Measurements from ENCODE around the gene CHAC2.

Gene CHAC2

DNA sequence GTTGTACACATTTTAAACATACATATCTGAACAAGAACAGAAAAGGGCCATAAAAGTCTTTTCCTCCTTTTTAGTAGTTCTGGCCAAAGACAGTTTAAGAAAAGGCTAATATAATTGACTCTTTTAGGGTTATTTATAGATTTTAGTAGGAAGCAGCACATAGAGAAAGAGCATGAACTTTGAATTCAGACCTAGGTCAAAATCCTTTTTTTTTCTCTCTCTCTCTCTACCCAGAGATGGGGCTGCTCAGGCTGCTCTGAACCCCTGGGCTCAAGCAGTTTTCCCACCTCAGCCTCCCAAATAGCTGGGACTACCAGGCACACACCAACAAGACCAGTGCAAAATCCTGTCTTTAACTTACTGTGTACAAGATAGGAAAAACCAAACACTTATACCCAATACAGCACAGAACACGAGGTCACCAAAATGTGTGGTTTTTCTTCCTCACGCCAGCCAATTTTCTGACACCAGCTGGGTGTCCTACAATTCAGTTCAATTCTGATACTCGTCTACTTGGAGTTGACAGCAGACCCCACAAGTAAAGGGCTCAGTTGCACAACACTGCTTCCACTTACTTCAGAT, 51.3 kb downstream of the CHAC2 start:
- Histone ChIP-seq H3K9ac (ENCODE audit: low read length) (no peak overlapping the region), H2BK120ac (ENCODE audit: insufficient read depth, low read length, poor library complexity) (no peak overlapping the region), H3K23ac (ENCODE audit: low read length) (no peak overlapping the region), H3K4me2 (ENCODE audit: low read length) (no peak overlapping the region), H3K4ac (ENCODE audit: low read depth, low read length) (no peak overlapping the region), H3K9me3 (ENCODE audit: insufficient read depth, low read depth, low read length) (no peaks in the 10 kb centered on the region), H4K91ac (ENCODE audit: low read depth, low read length) (no peak overlapping the region), H3K79me2 (ENCODE audit: control insufficient read depth, insufficient read depth, low read length, poor library complexity) (no peaks in the 10 kb centered on the region), H2AK5ac (ENCODE audit: low read length) (no peak overlapping the region), H2BK5ac (ENCODE audit: low read depth, low read length, poor library complexity) (no peak overlapping the region), H4K8ac (ENCODE audit: low read depth, low read length) (no peak overlapping the region), H2AFZ (ENCODE audit: insufficient read depth, low read length, poor library complexity) (no peak overlapping the region), H3K27me3 (ENCODE audit: insufficient read depth, low read length) (no peaks in the 10 kb centered on the region), H4K12ac (ENCODE audit: low read depth, low read length) (no peak overlapping the region), H3K14ac (ENCODE audit: low read length) (no peak overlapping the region), H3K4me1 (ENCODE audit: control insufficient read depth in 1 of 2, insufficient read depth in 2 of 2, low read length in 2 of 2) (no peaks in the 10 kb centered on the region), H2BK12ac (ENCODE audit: low read length) (no peak overlapping the region), H3K27ac (ENCODE audit: low read depth, low read length) (no peak overlapping the region), H3K18ac (ENCODE audit: low read length) (no peak overlapping the region), H3K4me3 (ENCODE audit: low read depth, low read length) (no peak overlapping the region), H3K36me3 (ENCODE audit: control insufficient read depth in 1 of 2, insufficient read depth in 2 of 2, low read length in 2 of 2) (peaks cover 11 to 12% of the 10 kb centered on the region in 2 experiments), H3K79me1 (ENCODE audit: low read length) (no peaks in the 10 kb centered on the region)
- no CpG with 5 or more reads among the region's 3 CpGs for WGBS (ENCODE audit: extremely low coverage, insufficient coverage, insufficient read length)
- no peak for DNase-seq

DNA sequence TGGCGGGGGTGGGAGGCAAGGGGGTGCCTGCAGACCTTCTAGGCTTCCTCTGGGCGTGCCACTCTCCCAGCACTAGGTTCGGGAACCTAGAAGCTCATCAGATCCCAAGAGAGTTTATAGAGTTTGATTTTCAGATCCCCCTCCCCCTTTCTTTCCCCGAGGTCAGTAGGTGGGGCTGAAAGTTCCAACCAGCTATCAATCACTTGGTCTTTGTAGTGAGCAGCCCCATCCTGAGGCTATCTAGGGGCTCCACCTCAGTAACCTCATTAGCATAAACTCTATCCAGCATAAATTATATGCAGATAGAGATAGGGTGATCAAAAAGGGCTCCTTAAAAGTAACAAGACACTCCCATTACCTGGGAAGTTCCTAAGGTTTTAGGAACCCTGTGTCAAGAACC, 52.0 kb downstream of the CHAC2 start:
- no peak overlapping the region for H3K9ac ChIP-seq (ENCODE audit: low read length)
- H3K36me3 ChIP-seq (ENCODE audit: control insufficient read depth in 1 of 2, insufficient read depth in 2 of 2, low read length in 2 of 2), result peaks cover 11 to 12% of the 10 kb centered on the region in 2 experiments
- no peak overlapping the region for H3K4ac ChIP-seq (ENCODE audit: low read depth, low read length)
- no peaks in the 10 kb centered on the region for H3K4me1 ChIP-seq (ENCODE audit: control insufficient read depth in 1 of 2, insufficient read depth in 2 of 2, low read length in 2 of 2)
- H3K9me3 ChIP-seq (ENCODE audit: insufficient read depth, low read depth, low read length), result no peaks in the 10 kb centered on the region
- no peak overlapping the region for H3K14ac ChIP-seq (ENCODE audit: low read length)
- no peak overlapping the region for H4K8ac ChIP-seq (ENCODE audit: low read depth, low read length)
- no peak overlapping the region for H2BK12ac ChIP-seq (ENCODE audit: low read length)
- no peak overlapping the region for H2BK5ac ChIP-seq (ENCODE audit: low read depth, low read length, poor library complexity)
- H3K23ac ChIP-seq (ENCODE audit: low read length), result no peak overlapping the region
- no peak overlapping the region for H2BK120ac ChIP-seq (ENCODE audit: insufficient read depth, low read length, poor library complexity)
- H3K79me1 ChIP-seq (ENCODE audit: low read length), result no peaks in the 10 kb centered on the region
- H3K4me3 ChIP-seq (ENCODE audit: low read depth, low read length), result no peak overlapping the region
- H3K27ac ChIP-seq (ENCODE audit: low read depth, low read length), result no peak overlapping the region
- H3K4me2 ChIP-seq (ENCODE audit: low read length), result no peak overlapping the region
- H3K18ac ChIP-seq (ENCODE audit: low read length), result no peak overlapping the region
- no peaks in the 10 kb centered on the region for H3K27me3 ChIP-seq (ENCODE audit: insufficient read depth, low read length)
- no CpG with 5 or more reads among the region's 4 CpGs for WGBS (ENCODE audit: extremely low coverage, insufficient coverage, insufficient read length)
- no peak overlapping the region for H4K91ac ChIP-seq (ENCODE audit: low read depth, low read length)
- H4K12ac ChIP-seq (ENCODE audit: low read depth, low read length), result no peak overlapping the region
- no peak overlapping the region for H2AFZ ChIP-seq (ENCODE audit: insufficient read depth, low read length, poor library complexity)
- DNase-seq, result no peak
- no peaks in the 10 kb centered on the region for H3K79me2 ChIP-seq (ENCODE audit: control insufficient read depth, insufficient read depth, low read length, poor library complexity)
- H2AK5ac ChIP-seq (ENCODE audit: low read length), result no peak overlapping the region

DNA sequence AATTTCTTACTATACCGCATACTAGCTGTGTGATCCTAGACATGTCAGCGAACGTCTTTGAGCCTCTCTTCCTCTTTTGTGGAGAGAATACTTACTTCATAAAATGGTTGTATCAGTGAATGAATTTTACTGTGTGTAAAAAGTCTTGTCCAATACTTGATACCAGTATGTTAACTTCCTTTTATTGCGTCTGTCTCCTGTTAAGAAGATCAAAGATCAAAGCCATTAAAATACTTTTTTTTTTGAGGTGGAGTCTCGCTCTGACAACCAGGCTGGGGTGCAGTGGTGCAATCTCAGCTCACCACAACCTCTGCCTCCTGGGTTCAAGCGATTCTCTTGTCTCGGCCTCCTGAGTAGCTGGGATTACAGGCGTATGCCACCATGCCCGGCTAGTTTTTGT, 52.4 kb downstream of the CHAC2 start:
- no peak for DNase-seq
- no peak overlapping the region for H3K4me3 ChIP-seq (ENCODE audit: low read depth, low read length)
- no peaks in the 10 kb centered on the region for H3K79me2 ChIP-seq (ENCODE audit: control insufficient read depth, insufficient read depth, low read length, poor library complexity)
- no CpG with 5 or more reads among the region's 9 CpGs for WGBS (ENCODE audit: extremely low coverage, insufficient coverage, insufficient read length)
- no peaks in the 10 kb centered on the region for H3K9me3 ChIP-seq (ENCODE audit: insufficient read depth, low read depth, low read length)
- H3K4me2 ChIP-seq (ENCODE audit: low read length), result no peak overlapping the region
- no peak overlapping the region for H2BK5ac ChIP-seq (ENCODE audit: low read depth, low read length, poor library complexity)
- peaks cover 10 to 12% of the 10 kb centered on the region in 2 experiments for H3K36me3 ChIP-seq (ENCODE audit: control insufficient read depth in 1 of 2, insufficient read depth in 2 of 2, low read length in 2 of 2)
- no peak overlapping the region for H4K91ac ChIP-seq (ENCODE audit: low read depth, low read length)
- no peak overlapping the region for H2BK120ac ChIP-seq (ENCODE audit: insufficient read depth, low read length, poor library complexity)
- no peaks in the 10 kb centered on the region for H3K27me3 ChIP-seq (ENCODE audit: insufficient read depth, low read length)
- no peak overlapping the region for H3K18ac ChIP-seq (ENCODE audit: low read length)
- no peak overlapping the region for H2AFZ ChIP-seq (ENCODE audit: insufficient read depth, low read length, poor library complexity)
- H3K23ac ChIP-seq (ENCODE audit: low read length), result no peak overlapping the region
- no peak overlapping the region for H3K14ac ChIP-seq (ENCODE audit: low read length)
- H3K4me1 ChIP-seq (ENCODE audit: control insufficient read depth in 1 of 2, insufficient read depth in 2 of 2, low read length in 2 of 2), result no peaks in the 10 kb centered on the region
- no peak overlapping the region for H3K4ac ChIP-seq (ENCODE audit: low read depth, low read length)
- H2AK5ac ChIP-seq (ENCODE audit: low read length), result no peak overlapping the region
- no peak overlapping the region for H4K12ac ChIP-seq (ENCODE audit: low read depth, low read length)
- H2BK12ac ChIP-seq (ENCODE audit: low read length), result no peak overlapping the region
- H3K27ac ChIP-seq (ENCODE audit: low read depth, low read length), result no peak overlapping the region
- no peaks in the 10 kb centered on the region for H3K79me1 ChIP-seq (ENCODE audit: low read length)
- H3K9ac ChIP-seq (ENCODE audit: low read length), result no peak overlapping the region
- H4K8ac ChIP-seq (ENCODE audit: low read depth, low read length), result no peak overlapping the region

DNA sequence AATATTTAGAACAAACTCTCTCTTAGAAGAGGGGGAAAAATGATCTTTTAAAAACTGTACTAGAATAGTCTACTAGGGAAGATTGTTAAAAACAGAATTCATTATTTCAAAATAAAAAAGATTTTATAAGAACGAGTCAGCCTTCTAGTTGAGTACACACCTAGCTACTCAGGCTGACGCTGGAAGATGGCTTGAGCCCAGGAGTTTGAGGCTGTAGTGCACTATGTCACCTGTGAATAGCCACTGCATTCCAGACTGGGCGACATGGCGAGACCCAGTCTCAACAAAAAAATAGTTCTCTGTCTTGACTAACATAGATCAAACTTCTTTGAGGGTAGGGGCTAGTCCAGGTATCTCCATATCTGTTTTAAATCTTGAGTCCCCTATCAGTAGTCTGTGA, 53.1 kb downstream of the CHAC2 start:
- H2BK5ac ChIP-seq (ENCODE audit: low read depth, low read length, poor library complexity), result no peak overlapping the region
- no peak overlapping the region for H4K91ac ChIP-seq (ENCODE audit: low read depth, low read length)
- peaks cover 10% of the 10 kb centered on the region in 2 experiments for H3K36me3 ChIP-seq (ENCODE audit: control insufficient read depth in 1 of 2, insufficient read depth in 2 of 2, low read length in 2 of 2)
- no peak overlapping the region for H3K14ac ChIP-seq (ENCODE audit: low read length)
- no peaks in the 10 kb centered on the region for H3K27me3 ChIP-seq (ENCODE audit: insufficient read depth, low read length)
- H3K18ac ChIP-seq (ENCODE audit: low read length), result no peak overlapping the region
- H3K23ac ChIP-seq (ENCODE audit: low read length), result no peak overlapping the region
- no peak overlapping the region for H3K4me2 ChIP-seq (ENCODE audit: low read length)
- no peak overlapping the region for H3K4ac ChIP-seq (ENCODE audit: low read depth, low read length)
- no peaks in the 10 kb centered on the region for H3K79me2 ChIP-seq (ENCODE audit: control insufficient read depth, insufficient read depth, low read length, poor library complexity)
- no peak overlapping the region for H4K12ac ChIP-seq (ENCODE audit: low read depth, low read length)
- H4K8ac ChIP-seq (ENCODE audit: low read depth, low read length), result no peak overlapping the region
- no peak overlapping the region for H3K27ac ChIP-seq (ENCODE audit: low read depth, low read length)
- no CpG with 5 or more reads among the region's 4 CpGs for WGBS (ENCODE audit: extremely low coverage, insufficient coverage, insufficient read length)
- no peak overlapping the region for H2BK12ac ChIP-seq (ENCODE audit: low read length)
- DNase-seq, result no peak
- no peak overlapping the region for H3K9ac ChIP-seq (ENCODE audit: low read length)
- H3K79me1 ChIP-seq (ENCODE audit: low read length), result no peaks in the 10 kb centered on the region
- no peak overlapping the region for H3K4me3 ChIP-seq (ENCODE audit: low read depth, low read length)
- no peaks in the 10 kb centered on the region for H3K9me3 ChIP-seq (ENCODE audit: insufficient read depth, low read depth, low read length)
- no peak overlapping the region for H2BK120ac ChIP-seq (ENCODE audit: insufficient read depth, low read length, poor library complexity)
- H2AFZ ChIP-seq (ENCODE audit: insufficient read depth, low read length, poor library complexity), result no peak overlapping the region
- H2AK5ac ChIP-seq (ENCODE audit: low read length), result no peak overlapping the region
- H3K4me1 ChIP-seq (ENCODE audit: control insufficient read depth in 1 of 2, insufficient read depth in 2 of 2, low read length in 2 of 2), result no peaks in the 10 kb centered on the region
